GM19099 (cell line): Measurements from ENCODE around the gene SOHLH1.

Source experiments
- POLR2A ChIP-seq: IDR thresholded peaks from 3 replicates; pipeline ENCODE4 v1.6.1; 2011; ENCODE audit warnings: low read depth; ENCODE audit not compliant: insufficient read length; ENCODE audit errors: extremely low read depth

Gene SOHLH1

GRCh38 chr9:135701067-135701958 is 2.0 kb upstream of the SOHLH1 start:
- no peak for TF ChIP-seq POLR2A

- TF ChIP-seq POLR2A = no peak
Measured at GRCh38 chr9:135700525-135700924, 1.2 kb upstream of the SOHLH1 start.

GRCh38 chr9:135698767-135699166 is 514 bp downstream of the SOHLH1 start:
- no peak for TF ChIP-seq POLR2A

DNA sequence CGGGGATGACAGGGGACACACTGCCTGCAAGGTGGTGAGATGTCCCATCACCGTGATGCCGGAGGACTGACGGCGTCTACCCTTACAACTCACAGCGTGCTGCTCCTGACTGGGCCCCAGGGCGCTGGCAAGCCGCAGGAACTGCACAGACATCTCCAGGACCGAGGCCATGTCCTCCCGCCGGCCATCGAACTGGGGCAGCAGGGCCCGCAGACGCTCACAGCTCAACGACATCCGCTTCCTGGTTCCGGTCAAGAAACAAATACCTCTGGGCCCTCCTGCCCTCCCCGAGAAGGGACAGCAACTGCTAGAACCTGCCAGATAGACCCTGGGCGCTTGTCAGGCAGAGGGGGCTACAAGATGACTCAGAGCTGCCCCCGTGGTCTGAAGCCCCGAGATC is 1.0 kb downstream of the SOHLH1 start:
- no peak for TF ChIP-seq POLR2A

GRCh38 chr9:135697226-135697625 is 2.1 kb downstream of the SOHLH1 start:
- TF ChIP-seq POLR2A = no peak

DNA sequence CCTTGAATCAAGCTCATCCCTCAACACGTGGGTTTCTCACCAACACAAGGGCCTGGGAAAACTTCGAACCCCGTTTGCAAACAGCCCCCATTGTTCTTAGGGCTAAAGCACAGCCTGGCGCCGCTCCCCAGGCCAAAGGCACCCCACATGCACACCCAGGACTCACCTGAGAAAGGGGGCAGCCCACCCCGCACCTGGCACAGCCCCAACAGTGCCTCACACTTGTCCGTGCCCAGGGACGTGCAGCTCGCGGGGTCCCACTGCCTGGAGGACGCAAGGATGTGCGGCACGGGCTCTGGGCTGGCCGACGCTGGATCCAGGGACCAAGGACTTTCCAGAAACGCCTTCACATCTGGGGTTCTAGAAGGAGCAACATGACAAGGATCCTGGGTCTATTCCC is 2.8 kb downstream of the SOHLH1 start:
- TF ChIP-seq POLR2A = no peak

DNA sequence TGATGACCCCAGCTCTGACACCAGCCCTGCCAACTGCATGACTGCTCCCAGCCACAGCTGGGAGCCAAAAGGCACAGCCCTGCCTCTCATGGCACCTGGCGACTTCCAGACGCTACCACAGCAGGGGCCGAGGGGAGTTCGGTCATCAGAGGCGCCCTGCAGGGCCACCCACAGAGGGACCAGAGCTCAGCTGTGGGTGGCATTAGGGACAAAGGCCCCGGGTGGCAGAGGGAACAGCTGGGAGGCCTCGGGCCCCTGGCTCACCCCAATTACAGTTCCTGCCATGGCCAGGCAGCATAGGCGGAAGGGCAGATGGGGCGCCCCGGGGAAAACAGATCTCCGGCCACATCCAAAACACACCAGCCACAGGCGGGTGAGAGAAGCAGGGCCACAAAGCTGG is 3.6 kb downstream of the SOHLH1 start:
- no peak for TF ChIP-seq POLR2A

GRCh38 chr9:135695036-135695435 is 4.2 kb downstream of the SOHLH1 start:
- TF ChIP-seq POLR2A = no peak

- no peak for TF ChIP-seq POLR2A
Measured at GRCh38 chr9:135694414-135694813, 4.9 kb downstream of the SOHLH1 start.

- no peak for TF ChIP-seq POLR2A
Measured at GRCh38 chr9:135693771-135694170, 5.5 kb downstream of the SOHLH1 start.

- no peak for TF ChIP-seq POLR2A
Measured at GRCh38 chr9:135693265-135693664, 6.0 kb downstream of the SOHLH1 start.

DNA sequence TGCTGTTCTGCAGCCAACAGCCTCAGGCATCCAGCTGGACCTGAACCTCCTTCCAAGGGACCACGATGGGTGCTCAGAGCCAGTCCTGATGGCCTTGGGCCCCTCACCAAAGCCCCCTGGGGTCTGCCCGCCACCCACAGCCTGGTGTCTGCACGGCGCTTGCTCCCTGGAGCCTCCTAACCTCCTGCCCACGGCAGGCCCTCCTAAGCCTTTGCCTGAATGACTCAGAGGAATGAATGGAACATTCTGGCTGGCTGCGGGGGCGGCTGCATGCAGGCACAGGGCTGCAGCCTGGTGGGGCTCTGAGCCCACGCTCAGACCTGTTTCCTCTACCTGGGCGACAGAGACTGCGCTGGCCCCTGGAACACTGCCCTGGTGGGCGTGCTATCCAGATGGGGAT is 6.9 kb downstream of the SOHLH1 start:
- TF ChIP-seq POLR2A = no peak

GRCh38 chr9:135690836-135691570 is 8.3 kb downstream of the SOHLH1 start:
- TF ChIP-seq POLR2A = no peak

GRCh38 chr9:135689011-135689410 is 10.3 kb downstream of the SOHLH1 start:
- no peak for TF ChIP-seq POLR2A

DNA sequence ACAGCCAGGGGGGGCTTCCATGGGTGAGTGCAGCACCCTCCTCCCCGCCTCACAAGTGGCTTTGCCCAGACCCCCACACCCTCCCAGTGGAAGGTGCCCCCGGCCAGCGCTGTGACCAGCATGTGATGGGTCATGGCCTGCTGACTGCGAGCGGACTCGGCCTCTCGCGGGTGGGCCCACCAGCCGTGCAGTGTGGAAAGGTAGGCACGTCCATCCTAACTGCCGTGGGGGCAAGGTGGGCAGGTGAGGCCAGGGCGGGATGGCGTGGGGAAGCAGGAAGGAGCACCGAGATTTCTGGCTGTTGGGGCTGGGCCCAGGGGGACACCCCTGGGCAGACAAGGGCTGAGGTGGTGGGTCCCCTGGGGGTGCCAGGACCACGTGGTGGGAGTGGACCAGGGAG is 12.1 kb downstream of the SOHLH1 start:
- no peak for TF ChIP-seq POLR2A

DNA sequence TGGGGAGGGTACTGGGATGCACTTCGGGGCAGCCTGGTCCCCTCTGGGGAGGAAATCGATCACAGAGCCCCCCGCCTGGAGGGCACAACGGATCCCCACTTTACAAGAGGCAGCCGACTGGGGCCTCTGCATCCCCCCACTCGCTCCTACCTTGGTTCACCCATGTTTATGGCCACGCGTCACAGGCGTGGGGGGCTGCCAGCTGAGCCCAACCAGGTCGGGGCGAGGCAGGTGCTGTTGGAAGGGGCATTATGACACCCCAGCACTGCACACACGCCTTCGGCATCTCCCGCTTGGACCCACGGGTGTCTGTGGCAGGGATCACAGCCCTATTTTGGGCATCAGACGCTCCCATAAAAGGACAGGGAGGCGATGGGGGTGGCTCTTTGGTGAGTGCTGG is 14.6 kb downstream of the SOHLH1 start:
- TF ChIP-seq POLR2A = no peak
